GM12878 (cell line): Measurements from ENCODE around the gene MICAL3. TPM values are rescaled to one million over a fixed set of nuclear protein-coding genes. Genes with fewer than 3 reads are reported as not detected.

Experiments
- ATAC-seq: fragments of 200-7000 bp; cut with Tn5 transposase; 3 replicates; pipeline ENCODE4 v1.9.1; 2020; ENCODE audit warnings: mild to moderate bottlenecking, moderate library complexity
- BruUV-seq: library from RNA; stranded (reverse); fragments of 400-500 nt; replicated peaks from 2 replicates; lab custom pipeline; 2021; lab: Mats Ljungman, UMichigan
- CTCF ChIA-PET: fragments of 300-600 bp; sonication (Branson Sonifier 250); formaldehyde crosslinking; extraction: SDS; loops from one replicate; lab custom pipeline; 2021; ENCODE audit warnings: inconsistent platforms; lab: Yijun Ruan, JAX
- POLR2A ChIA-PET: fragments of 350-600 bp; formaldehyde crosslinking; extraction: SDS; loops from one replicate; lab custom pipeline; 2021; ENCODE audit warnings: inconsistent platforms; lab: Charles Lee
- RAD21 ChIA-PET: fragments of 300-600 bp; sonication (Branson Sonifier 250); formaldehyde crosslinking; loops from one replicate; lab custom pipeline; 2023; ENCODE audit warnings: antibody characterized with exemption; ENCODE audit not compliant: unreplicated experiment; lab: Charles Lee
- SMC1A ChIA-PET: fragments of 300-600 bp; sonication (Branson Sonifier 250); formaldehyde crosslinking; loops from one replicate; lab custom pipeline; 2023; ENCODE audit not compliant: unreplicated experiment, uncharacterized antibody; lab: Charles Lee
- DNase-seq: peaks from one replicate; pipeline ENCODE4 v3.0.0-alpha.2; 2011; ENCODE audit warnings: low read depth, low spot score
- FAIRE-seq: peaks from 3 replicates; lab custom pipeline; 2011; peaks lifted over from hg19 to GRCh38; lab: Jason Lieb, UNC
- H2AFZ ChIP-seq: 2 replicates; pipeline ENCODE4 v1.6.0; 2011; ENCODE audit warnings: low read depth, low read length, control low read depth; ENCODE audit not compliant: control insufficient read depth
- H3K27ac ChIP-seq: 2 replicates; pipeline ENCODE4 v1.5.1; 2011; ENCODE audit warnings: control low read depth; ENCODE audit not compliant: control insufficient read depth, insufficient read depth
- H3K27me3 ChIP-seq, 2 experiments: replicated peaks in 1 of 2; 2 replicates each; pipeline versions ENCODE4 v1.6.0 to v1.6.1; 2011; ENCODE audit warnings: low read length in 1 of 2; ENCODE audit not compliant: control insufficient read depth in 2 of 2, insufficient read depth in 2 of 2
- H3K36me3 ChIP-seq, 2 experiments: 2 replicates each; pipeline ENCODE4 v1.5.1; 2011; ENCODE audit warnings: low read length in 1 of 2; ENCODE audit not compliant: control insufficient read depth in 2 of 2, insufficient read depth in 2 of 2
- H3K4me1 ChIP-seq: 2 replicates; pipeline ENCODE4 v1.6.1; 2011; ENCODE audit warnings: mild to moderate bottlenecking, low read length, moderate library complexity, mixed read lengths; ENCODE audit not compliant: control insufficient read depth, insufficient read depth
- H3K4me2 ChIP-seq: 2 replicates; pipeline ENCODE4 v1.6.0; 2011; ENCODE audit warnings: control low read depth; ENCODE audit not compliant: control insufficient read depth, insufficient read depth
- H3K4me3 ChIP-seq: fragments of 200-600 bp; sonication (generic); 2 replicates; pipeline ENCODE4 v1.5.1; 2016
- H3K79me2 ChIP-seq: 2 replicates; pipeline ENCODE4 v1.6.0; 2011; ENCODE audit warnings: low read length; ENCODE audit not compliant: control insufficient read depth, insufficient read depth
- H3K9ac ChIP-seq: 2 replicates; pipeline ENCODE4 v1.8.0; 2011; ENCODE audit warnings: low read length, control low read depth, mixed read lengths; ENCODE audit not compliant: control insufficient read depth, insufficient read depth
- H3K9me3 ChIP-seq: replicated peaks from 3 replicates; pipeline ENCODE4 v1.5.1; 2011; ENCODE audit warnings: mild to moderate bottlenecking, low read length; ENCODE audit not compliant: control insufficient read depth, insufficient read depth
- H4K20me1 ChIP-seq: 2 replicates; pipeline ENCODE4 v1.6.0; 2011; ENCODE audit not compliant: control insufficient read depth, insufficient read depth
- EED ChIP-seq: sonication (generic); IDR thresholded peaks from 2 replicates; pipeline ENCODE4 v1.6.1; 2016; ENCODE audit warnings: antibody characterized with exemption, low read depth
- EGR1 ChIP-seq, 2 experiments: IDR thresholded peaks; 1 replicate in 1 of 2; 2 replicates in 1 of 2; pipeline ENCODE4 v1.6.1; 2011 to 2012; ENCODE audit warnings: low read depth in 2 of 2, low read length in 2 of 2, borderline replicate concordance in 1 of 2, mild to moderate bottlenecking in 1 of 2, moderate library complexity in 1 of 2
- ELK1 ChIP-seq: IDR thresholded peaks from 2 replicates; pipeline ENCODE4 v1.6.1; 2012; ENCODE audit warnings: low read depth, low read length, improper control_type of control experiment
- HDAC6 ChIP-seq: fragments of 200-600 bp; sonication (generic); IDR thresholded peaks from one replicate; pipeline ENCODE4 v1.8.0; 2017; ENCODE audit warnings: antibody characterized with exemption; ENCODE audit not compliant: unreplicated experiment
- NFXL1 ChIP-seq: fragments of 450-650 bp; IDR thresholded peaks from 2 replicates; pipeline ENCODE4 v1.6.1; 2017; ENCODE audit warnings: antibody characterized with exemption, mild to moderate bottlenecking, borderline replicate concordance
- NR2C2 ChIP-seq: IDR thresholded peaks from 2 replicates; pipeline ENCODE4 v1.6.1; 2011; ENCODE audit warnings: borderline replicate concordance, low read depth; ENCODE audit not compliant: control insufficient read depth, insufficient read length
- PBX3 ChIP-seq: IDR thresholded peaks from 2 replicates; pipeline ENCODE4 v1.6.1; 2011; ENCODE audit warnings: mild to moderate bottlenecking, low read depth, low read length, moderate library complexity; ENCODE audit not compliant: insufficient replicate concordance
- RB1 ChIP-seq: fragments of 450-650 bp; formaldehyde crosslinking; IDR thresholded peaks from 2 replicates; pipeline ENCODE4 v1.6.1; 2017; ENCODE audit warnings: mild to moderate bottlenecking, borderline replicate concordance
- SMAD5 ChIP-seq: IDR thresholded peaks from 2 replicates; pipeline ENCODE4 v1.6.1; 2016; ENCODE audit warnings: antibody characterized with exemption, low read depth
- SREBF1 ChIP-seq: IDR thresholded peaks from 2 replicates; pipeline ENCODE4 v1.6.1; 2012; ENCODE audit warnings: mild to moderate bottlenecking, low read length
- SUPT20H ChIP-seq: IDR thresholded peaks from 2 replicates; pipeline ENCODE4 v1.6.1; 2011; ENCODE audit warnings: low read depth, mild to moderate bottlenecking, low read length, moderate library complexity, borderline replicate concordance; ENCODE audit not compliant: control insufficient read depth
- TBL1XR1 ChIP-seq: IDR thresholded peaks from 2 replicates; pipeline ENCODE4 v1.6.1; 2012; ENCODE audit warnings: low read depth, low read length, improper control_type of control experiment
- TCF3 ChIP-seq: IDR thresholded peaks from 2 replicates; pipeline ENCODE4 v1.6.1; 2012; ENCODE audit warnings: low read depth, mild to moderate bottlenecking, low read length, borderline replicate concordance; ENCODE audit not compliant: insufficient read depth
- WGBS: methylation state at CpG from one replicate; pipeline ENCODE4 v1.1.6; 2016; ENCODE audit warnings: low lambda C conversion rate; ENCODE audit not compliant: insufficient replicate concordance, insufficient coverage; ENCODE audit errors: missing lambda C conversion rate; 5-methylcytosine and 5-hydroxymethylcytosine counted together
- in situ Hi-C: fragments of 300-500 bp; cut with MboI; formaldehyde crosslinking; loops from 9 replicates; pipeline ENCODE4 v1.14.3; 2018; ENCODE audit warnings: mixed read lengths
- intact Hi-C: fragments of 100-400 bp; cut with micrococcal nuclease; formaldehyde crosslinking; loops from one replicate; pipeline ENCODE4 v1.14.2; 2022; ENCODE audit not compliant: unreplicated experiment
- polyA plus RNA-seq, 11 experiments: library from polyadenylated mRNA; depleted of rRNA in 4 of 11; unstranded in 6 of 11; stranded (reverse) in 5 of 11; fragments of >200 nt; fragmentation: Nextera tagmentation in 4 of 11; fragmentation: Illumina TruSeq in 1 of 11; extraction: Ambion mirVana in 4 of 11; extraction: Trizol in 1 of 11; gene quantifications; 1 replicate in 1 of 11; 2 replicates in 10 of 11; pipeline versions ENCODE4 v1.2.1 to v1.2.3, GENCODE V29; 2011 to 2016; ENCODE audit warnings: inconsistent platforms in 2 of 11, missing spikeins in 2 of 11, low read depth in 1 of 11
- total RNA-seq, 4 experiments: library from RNA; depleted of rRNA in 3 of 4; stranded (reverse); fragments of >200 nt in 3 of 4; fragmentation: Illumina TruSeq in 1 of 4; extraction: Trizol in 1 of 4; gene quantifications; 2 replicates each; pipeline versions ENCODE4 v1.2.1 to v1.2.3, GENCODE V29; 2013 to 2021

MICAL3 gene
- total and polyA plus RNA-seq, 10 of the 15 experiments (the other 5 are each of a cell fraction or from before 2014, with no cell fraction given) = 2.6 to 92.2 (median 24.0) TPM

GRCh38 chr22:17912945-17913721, 111.2 kb downstream of the MICAL3 start (continued):
- TF ChIP-seq TBL1XR1 = no peak
- TF ChIP-seq SUPT20H = no peak
- no peak for TF ChIP-seq TCF3
- TF ChIP-seq EGR1 (IDR thresholded peaks at IDR 0.05; ENCODE audit: borderline replicate concordance in 1 of 2, low read depth in 2 of 2, low read length in 2 of 2) = no peak

- Histone ChIP-seq H2AFZ (no peak overlapping the region), H3K36me3 (peaks cover 0 to 8% of the 10 kb centered on the region in 2 experiments; a peak in 2 of 4 replicates), H4K20me1 (no peaks in the 10 kb centered on the region), H3K4me3 (no peak overlapping the region), H3K27me3 (no peaks in the 10 kb centered on the region), H3K9ac (no peak overlapping the region), H3K79me2 (peaks cover 2% of the 10 kb centered on the region), H3K4me1 (peaks cover 12% of the 10 kb centered on the region; the same call in 1 of the 2 replicates), H3K9me3 (no peaks in the 10 kb centered on the region), H3K4me2 (no peak overlapping the region), H3K27ac (no peak overlapping the region)
- no peak for ATAC-seq
- no TSS peak for BruUV-seq
- POLR2A ChIA-PET = no interaction called here
- TF ChIP-seq HDAC6 (no peak), NR2C2 (no peak), EED (no peak), ELK1 (no peak), SREBF1 (no peak), SMAD5 (no peak), NFXL1 (no peak), RB1 (no peak), PBX3 (no peak)
- RAD21 ChIA-PET = interaction anchor here (1.3 to 1.6 kb wide), 2 partner anchors 9 to 117 kb away, joined by 3 to 4 read pairs; no protein-coding TSS in a partner anchor
- CTCF ChIA-PET = interaction anchor here (1.3 to 2.0 kb wide), 3 partner anchors 53 to 164 kb away, joined by 3 to 10 read pairs (median 4); no protein-coding TSS in a partner anchor
- intact Hi-C loops = no loop called here
- SMC1A ChIA-PET = interaction anchor here (0.6 to 3.1 kb wide), 5 partner anchors 13 to 164 kb away, joined by 3 to 13 read pairs (median 3); no protein-coding TSS in a partner anchor
- 62% methylated on average over 4 of the region's 4 CpGs for WGBS
- in situ Hi-C loops = no loop called here
- no peak for FAIRE-seq
- DNase-seq = no peak
Measured at GRCh38 chr22:17911887-17912286, 112.5 kb downstream of the MICAL3 start.
